K562 (cell line): ENCODE data around the gene DBI. TPM values are rescaled to one million over a fixed set of nuclear protein-coding genes. Genes with fewer than 3 reads are reported as not detected.

Source experiments
- ATF6 ChIP-seq: sonication (generic); formaldehyde crosslinking; IDR thresholded peaks from 2 replicates; pipeline ENCODE4 v1.4.0; 2020; ENCODE audit warnings: mild to moderate bottlenecking, missing genetic modification reagents
- BRCA1 ChIP-seq, 2 experiments: fragments of 450-650 bp in 1 of 2; sonication (generic) in 1 of 2; formaldehyde crosslinking in 1 of 2; IDR thresholded peaks; 2 replicates each; pipeline versions ENCODE4 v1.5.0 to v1.6.1; 2017 to 2020; ENCODE audit warnings: mild to moderate bottlenecking in 1 of 2, missing genetic modification reagents in 1 of 2
- CREB5 ChIP-seq: fragments of 250-450 bp; sonication (Bioruptor Pico); IDR thresholded peaks from 2 replicates; pipeline ENCODE4 v1.5.0; 2020; ENCODE audit warnings: mild to moderate bottlenecking
- E2F5 ChIP-seq: sonication (generic); formaldehyde crosslinking; IDR thresholded peaks from 2 replicates; pipeline ENCODE4 v1.8.0; 2022; ENCODE audit warnings: mild to moderate bottlenecking, missing genetic modification reagents
- E4F1 ChIP-seq: fragments of 250-450 bp; sonication (Bioruptor Pico); IDR thresholded peaks from 2 replicates; pipeline ENCODE4 v1.5.0; 2021; ENCODE audit warnings: mild to moderate bottlenecking, borderline replicate concordance
- ID3 ChIP-seq, 2 experiments: fragments of 250-450 bp in 1 of 2; fragments of 450-650 bp in 1 of 2; sonication (Bioruptor Pico) in 1 of 2; IDR thresholded peaks; 2 replicates each; pipeline versions ENCODE4 v1.6.1 to v1.8.0; 2016 to 2021; ENCODE audit warnings: mild to moderate bottlenecking in 2 of 2, moderate library complexity in 2 of 2, missing compliant biosample characterization in 1 of 2, missing genetic modification characterization in 1 of 2
- MECOM ChIP-seq: fragments of 250-450 bp; sonication (Bioruptor Pico); IDR thresholded peaks from 2 replicates; pipeline ENCODE4 v1.8.0; 2022; ENCODE audit warnings: inconsistent platforms
- PTTG1 ChIP-seq: fragments of 450-650 bp; IDR thresholded peaks from 2 replicates; pipeline ENCODE4 v1.6.1; 2016; ENCODE audit warnings: low read depth, mild to moderate bottlenecking, missing genetic modification characterization, missing compliant biosample characterization
- RBM15 ChIP-seq: fragments of 200-400 bp; formaldehyde crosslinking; IDR thresholded peaks from 2 replicates; pipeline ENCODE4 v1.6.1; 2018; ENCODE audit warnings: mild to moderate bottlenecking, low read length, moderate library complexity; ENCODE audit not compliant: insufficient read depth
- ZNF197 ChIP-seq: fragments of 200-800 bp; sonication (Bioruptor generic); IDR thresholded peaks from 2 replicates; pipeline ENCODE4 v1.6.1; 2016; ENCODE audit warnings: low read depth, missing genetic modification characterization, missing compliant biosample characterization
- ZNF398 ChIP-seq: fragments of 250-450 bp; sonication (Bioruptor Pico); IDR thresholded peaks from 2 replicates; pipeline ENCODE4 v1.8.0; 2021; ENCODE audit warnings: moderate library complexity, mild to moderate bottlenecking, inconsistent platforms
- polyA plus RNA-seq, 8 experiments: library from polyadenylated mRNA; depleted of rRNA in 4 of 8; stranded (reverse) in 5 of 8; unstranded in 3 of 8; fragments of >200 nt; fragmentation: Nextera tagmentation in 2 of 8; fragmentation: Illumina TruSeq in 1 of 8; extraction: Ambion mirVana in 2 of 8; extraction: Trizol in 1 of 8; gene quantifications; 2 replicates each; pipeline versions ENCODE4 v1.2.1 to v1.2.3, GENCODE V29; 2011 to 2014; ENCODE audit warnings: inconsistent platforms in 1 of 8, missing spikeins in 1 of 8
- total RNA-seq, 7 experiments: library from RNA; depleted of rRNA in 6 of 7; stranded (reverse); fragments of >200 nt in 6 of 7; fragmentation: Illumina TruSeq in 2 of 7; extraction: Trizol in 2 of 7; gene quantifications; 2 replicates each; pipeline versions ENCODE4 v1.2.1 to v1.2.3, GENCODE V29; 2011 to 2021; ENCODE audit warnings: low replicate concordance in 1 of 7
- TF ChIP-seq, protein P1 (sequence below): sonication (generic); formaldehyde crosslinking; IDR thresholded peaks from 2 replicates; pipeline ENCODE4 v1.8.0; 2022; ENCODE audit warnings: mild to moderate bottlenecking, missing genetic modification reagents

Gene DBI
- total and polyA plus RNA-seq, 9 of the 15 experiments (the other 6 are each of a cell fraction or from before 2014, with no cell fraction given), result 55.8 to 443 (median 194) TPM

GRCh38 chr2:119338826-119339561 lies 27.8 kb upstream of the DBI start (continued):
- TF ChIP-seq E4F1 (peak; percentile 77; the same call in 1 of the 2 replicates), ID3 (CRISPR knock-in tag; IDR thresholded peaks at IDR 0.05) (peak; percentile 64; the same call in 1 of the 2 replicates), ID3 (tag; IDR thresholded peaks at IDR 0.05) (peak; percentile 98), ZNF197 (CRISPR knock-in tag) (peak; percentile 92), CREB5 (CRISPR knock-in tag) (peak; percentile 85), PTTG1 (peak; percentile 91), MECOM (CRISPR knock-in tag) (peak; percentile 95), RBM15 (no peak), ZNF398 (CRISPR knock-in tag) (peak; percentile 53; the same call in 1 of the 2 replicates), ATF6 (no peak), BRCA1 (IDR thresholded peaks at IDR 0.05) (no peak), BRCA1 (CRISPR knock-in tag; IDR thresholded peaks at IDR 0.05) (no peak), E2F5 (no peak)
- TF ChIP-seq, protein P1, sequence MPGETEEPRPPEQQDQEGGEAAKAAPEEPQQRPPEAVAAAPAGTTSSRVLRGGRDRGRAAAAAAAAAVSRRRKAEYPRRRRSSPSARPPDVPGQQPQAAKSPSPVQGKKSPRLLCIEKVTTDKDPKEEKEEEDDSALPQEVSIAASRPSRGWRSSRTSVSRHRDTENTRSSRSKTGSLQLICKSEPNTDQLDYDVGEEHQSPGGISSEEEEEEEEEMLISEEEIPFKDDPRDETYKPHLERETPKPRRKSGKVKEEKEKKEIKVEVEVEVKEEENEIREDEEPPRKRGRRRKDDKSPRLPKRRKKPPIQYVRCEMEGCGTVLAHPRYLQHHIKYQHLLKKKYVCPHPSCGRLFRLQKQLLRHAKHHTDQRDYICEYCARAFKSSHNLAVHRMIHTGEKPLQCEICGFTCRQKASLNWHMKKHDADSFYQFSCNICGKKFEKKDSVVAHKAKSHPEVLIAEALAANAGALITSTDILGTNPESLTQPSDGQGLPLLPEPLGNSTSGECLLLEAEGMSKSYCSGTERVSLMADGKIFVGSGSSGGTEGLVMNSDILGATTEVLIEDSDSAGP (CRISPR knock-in tag), result no peak
